ENCODE results near the gene SARDH. TPM values are rescaled to one million over a fixed set of nuclear protein-coding genes. Genes with fewer than 3 reads are reported as not detected.

Gene SARDH
- under 1 TPM; 0.50 to 0.88 TPM for total RNA-seq

GRCh38 chr9:133737774-133738639 lies at the start of gene SARDH:
TSS of gene SARDH (minus strand) at chr9:133738352. CDS start at chr9:133734173, 4,179 bp downstream.
- DNase-seq = no peak
- H3K27me3 Mint-ChIP-seq = no peaks in the 10 kb centered on the region
- H3K4me3 Mint-ChIP-seq = no peak within 1 kb of the TSS
- peaks cover 2% of the 10 kb centered on the region for H3K4me1 Mint-ChIP-seq
- ChIA-PET POLR2A (no interaction called here), CTCF (interaction anchor here (0.6 to 0.8 kb wide), 2 partner anchors 11 to 1991 kb away, joined by 3 read pairs; no protein-coding TSS in a partner anchor)
- H3K27ac Mint-ChIP-seq = no peak within 1 kb of the TSS
- no peaks in the 10 kb centered on the region for H3K9me3 Mint-ChIP-seq
- no peaks in the 10 kb centered on the region for H3K36me3 Mint-ChIP-seq (ENCODE audit: low read depth)

- H3K4me1 Mint-ChIP-seq = peaks cover 10% of the 10 kb centered on the region
- POLR2A ChIA-PET = no interaction called here
- CTCF ChIA-PET = no interaction called here
- no peaks in the 10 kb centered on the region for H3K27me3 Mint-ChIP-seq
- H3K4me3 Mint-ChIP-seq = no peak overlapping the region
- no peak overlapping the region for H3K27ac Mint-ChIP-seq
- H3K9me3 Mint-ChIP-seq = no peaks in the 10 kb centered on the region
- DNase-seq = no peak
- H3K36me3 Mint-ChIP-seq (ENCODE audit: low read depth) = no peaks in the 10 kb centered on the region
Measured at GRCh38 chr9:133787754-133788025, 49.5 kb upstream of the SARDH start.

GRCh38 chr9:133786907-133787753 lies 49.0 kb upstream of the SARDH start:
- Mint-ChIP-seq H3K4me1 (peaks cover 10% of the 10 kb centered on the region), H3K27ac (no peak overlapping the region)

GRCh38 chr9:133786371-133786753 lies 48.2 kb upstream of the SARDH start:
- POLR2A ChIA-PET = no interaction called here
- H3K27ac Mint-ChIP-seq = no peak overlapping the region
- CTCF ChIA-PET = interaction anchor here (1.6 kb wide), 1 partner anchor 209 kb away, joined by 4 read pairs; no protein-coding TSS in a partner anchor
- H3K4me3 Mint-ChIP-seq = no peak overlapping the region
- H3K9me3 Mint-ChIP-seq = no peaks in the 10 kb centered on the region
- peaks cover 10% of the 10 kb centered on the region for H3K4me1 Mint-ChIP-seq
- no peaks in the 10 kb centered on the region for H3K36me3 Mint-ChIP-seq (ENCODE audit: low read depth)
- no peak for DNase-seq
- H3K27me3 Mint-ChIP-seq = no peaks in the 10 kb centered on the region

More at GRCh38 chr9:133786907-133787753, 49.0 kb upstream of the SARDH start:
- Mint-ChIP-seq H3K36me3 (ENCODE audit: low read depth) (no peaks in the 10 kb centered on the region), H3K9me3 (no peaks in the 10 kb centered on the region), H3K27me3 (no peaks in the 10 kb centered on the region), H3K4me3 (no peak overlapping the region)
- ChIA-PET CTCF (interaction anchor here (1.6 kb wide), 1 partner anchor 208 kb away, joined by 4 read pairs; no protein-coding TSS in a partner anchor), POLR2A (no interaction called here)
- DNase-seq = no peak

GRCh38 chr9:133785753-133786370 lies 47.7 kb upstream of the SARDH start:
- Mint-ChIP-seq H3K27ac (no peak overlapping the region), H3K4me3 (no peak overlapping the region), H3K9me3 (no peaks in the 10 kb centered on the region), H3K36me3 (ENCODE audit: low read depth) (no peaks in the 10 kb centered on the region), H3K4me1 (peaks cover 10% of the 10 kb centered on the region), H3K27me3 (no peaks in the 10 kb centered on the region)
- ChIA-PET CTCF (interaction anchor here (1.6 kb wide), 1 partner anchor 209 kb away, joined by 4 read pairs; no protein-coding TSS in a partner anchor), POLR2A (no interaction called here)
- no peak for DNase-seq

- Mint-ChIP-seq H3K36me3 (ENCODE audit: low read depth) (no peaks in the 10 kb centered on the region), H3K9me3 (no peaks in the 10 kb centered on the region), H3K27ac (no peak overlapping the region), H3K4me1 (peaks cover 10% of the 10 kb centered on the region), H3K4me3 (no peak overlapping the region), H3K27me3 (no peaks in the 10 kb centered on the region)
- ChIA-PET POLR2A (no interaction called here), CTCF (interaction anchor here (7.4 kb wide), 1 partner anchor 209 kb away, joined by 79 read pairs; no protein-coding TSS in a partner anchor)
- no peak for DNase-seq
Measured at GRCh38 chr9:133784731-133785561, 46.8 kb upstream of the SARDH start.

GRCh38 chr9:133783331-133783731 lies 45.2 kb upstream of the SARDH start:
- CTCF ChIA-PET = interaction anchor here (1.0 to 7.4 kb wide), 5 partner anchors 9 to 316 kb away, joined by 4 to 79 read pairs (median 10); no protein-coding TSS in a partner anchor
- H3K27ac Mint-ChIP-seq = no peak overlapping the region

GRCh38 chr9:133782157-133783130 lies 44.3 kb upstream of the SARDH start:
- Mint-ChIP-seq H3K4me1 (peaks cover 10% of the 10 kb centered on the region), H3K27me3 (no peaks in the 10 kb centered on the region), H3K4me3 (no peak overlapping the region), H3K9me3 (no peaks in the 10 kb centered on the region), H3K27ac (no peak overlapping the region), H3K36me3 (ENCODE audit: low read depth) (no peaks in the 10 kb centered on the region)
- ChIA-PET POLR2A (interaction anchor here (2.3 kb wide), 1 partner anchor 211 kb away, joined by 9 read pairs; no protein-coding TSS in a partner anchor), CTCF (interaction anchor here (1.0 to 7.4 kb wide), 9 partner anchors 9 to 316 kb away, joined by 3 to 79 read pairs (median 8); no protein-coding TSS in a partner anchor)
- peak; percentile 69 for DNase-seq

More at GRCh38 chr9:133783331-133783731, 45.2 kb upstream of the SARDH start:
- H3K36me3 Mint-ChIP-seq (ENCODE audit: low read depth) = no peaks in the 10 kb centered on the region
- POLR2A ChIA-PET = interaction anchor here (2.3 kb wide), 1 partner anchor 210 kb away, joined by 9 read pairs; no protein-coding TSS in a partner anchor
- H3K4me3 Mint-ChIP-seq = no peak overlapping the region
- no peaks in the 10 kb centered on the region for H3K27me3 Mint-ChIP-seq
- no peak for DNase-seq
- H3K4me1 Mint-ChIP-seq = peaks cover 10% of the 10 kb centered on the region
- no peaks in the 10 kb centered on the region for H3K9me3 Mint-ChIP-seq

- no peaks in the 10 kb centered on the region for H3K36me3 Mint-ChIP-seq (ENCODE audit: low read depth)
- no peak overlapping the region for H3K4me3 Mint-ChIP-seq
- no peak for DNase-seq
- CTCF ChIA-PET = interaction anchor here (1.0 to 7.4 kb wide), 7 partner anchors 8 to 317 kb away, joined by 3 to 79 read pairs (median 10); no protein-coding TSS in a partner anchor
- no peak overlapping the region for H3K27ac Mint-ChIP-seq
- H3K4me1 Mint-ChIP-seq = peaks cover 9% of the 10 kb centered on the region
- H3K9me3 Mint-ChIP-seq = no peaks in the 10 kb centered on the region
- no peaks in the 10 kb centered on the region for H3K27me3 Mint-ChIP-seq
- POLR2A ChIA-PET = interaction anchor here (2.3 kb wide), 1 partner anchor 212 kb away, joined by 9 read pairs; no protein-coding TSS in a partner anchor
Measured at GRCh38 chr9:133781828-133782135, 43.6 kb upstream of the SARDH start.

GRCh38 chr9:133780962-133781827 lies 43.0 kb upstream of the SARDH start:
- no peak for DNase-seq
- H3K4me3 Mint-ChIP-seq = no peak overlapping the region
- ChIA-PET POLR2A (interaction anchor here (0.7 to 2.3 kb wide), 2 partner anchors 212 to 213 kb away, joined by 3 to 9 read pairs; no protein-coding TSS in a partner anchor), CTCF (interaction anchor here (1.1 to 7.4 kb wide), 7 partner anchors 8 to 318 kb away, joined by 3 to 79 read pairs (median 10); no protein-coding TSS in a partner anchor)
- H3K27me3 Mint-ChIP-seq = no peaks in the 10 kb centered on the region
- H3K27ac Mint-ChIP-seq = no peak overlapping the region
- H3K36me3 Mint-ChIP-seq (ENCODE audit: low read depth) = no peaks in the 10 kb centered on the region
- H3K9me3 Mint-ChIP-seq = no peaks in the 10 kb centered on the region
- peaks cover 3% of the 10 kb centered on the region for H3K4me1 Mint-ChIP-seq
